HepG2 (cell line): ENCODE measurements around the gene NUP62. TPM values are rescaled to one million over a fixed set of nuclear protein-coding genes. Genes with fewer than 3 reads are reported as not detected.

Experiments used
- CREB3 ChIP-seq: sonication (generic); formaldehyde crosslinking; IDR thresholded peaks from 2 replicates; pipeline ENCODE4 v1.5.0; 2020; ENCODE audit warnings: missing genetic modification reagents
- DNMT1 ChIP-seq: sonication (generic); formaldehyde crosslinking; IDR thresholded peaks from 2 replicates; pipeline ENCODE4 v1.5.1; 2020; ENCODE audit warnings: mild to moderate bottlenecking, missing genetic modification reagents
- GLMP ChIP-seq: sonication (generic); formaldehyde crosslinking; IDR thresholded peaks from 2 replicates; pipeline ENCODE4 v1.9.0; 2021; ENCODE audit warnings: missing genetic modification reagents, mild to moderate bottlenecking, borderline replicate concordance
- IKZF4 ChIP-seq: sonication (generic); formaldehyde crosslinking; IDR thresholded peaks from 2 replicates; pipeline ENCODE4 v1.5.1; 2020; ENCODE audit warnings: borderline replicate concordance, mild to moderate bottlenecking, low read depth, missing genetic modification reagents; ENCODE audit errors: not compliant biosample characterization
- NCOA2 ChIP-seq: sonication (generic); formaldehyde crosslinking; IDR thresholded peaks from 2 replicates; pipeline ENCODE4 v1.8.0; 2022; ENCODE audit warnings: inconsistent platforms
- PHB2 ChIP-seq: fragments of 450-650 bp; IDR thresholded peaks from 2 replicates; pipeline ENCODE4 v1.6.1; 2018; ENCODE audit not compliant: partially characterized antibody
- SMC3 ChIP-seq: IDR thresholded peaks from 2 replicates; pipeline ENCODE4 v1.6.1; 2011; ENCODE audit warnings: low read length, improper control_type of control experiment
- SNAPC2 ChIP-seq: sonication (generic); formaldehyde crosslinking; IDR thresholded peaks from 2 replicates; pipeline ENCODE4 v1.8.1; 2022; ENCODE audit warnings: mild to moderate bottlenecking, missing genetic modification reagents
- YY1 ChIP-seq: IDR thresholded peaks from 2 replicates; pipeline ENCODE4 v1.6.1; 2011; ENCODE audit warnings: low read length, low read depth, moderate library complexity, mild to moderate bottlenecking; ENCODE audit not compliant: insufficient read depth, insufficient replicate concordance
- ZBTB49 ChIP-seq: sonication (generic); formaldehyde crosslinking; IDR thresholded peaks from 2 replicates; pipeline ENCODE4 v1.4.0; 2020; ENCODE audit warnings: missing genetic modification reagents, borderline replicate concordance
- ZFP91 ChIP-seq: sonication (generic); formaldehyde crosslinking; IDR thresholded peaks from 2 replicates; pipeline ENCODE4 v1.9.0; 2022; ENCODE audit warnings: missing genetic modification reagents, mild to moderate bottlenecking, borderline replicate concordance
- ZNF142 ChIP-seq: sonication (generic); formaldehyde crosslinking; IDR thresholded peaks from 2 replicates; pipeline ENCODE4 v1.4.0; 2020; ENCODE audit warnings: missing genetic modification reagents
- ZNF180 ChIP-seq: sonication (generic); formaldehyde crosslinking; IDR thresholded peaks from 2 replicates; pipeline ENCODE4 v1.4.0; 2020; ENCODE audit warnings: low read depth, missing genetic modification reagents, borderline replicate concordance
- ZNF383 ChIP-seq: sonication (generic); formaldehyde crosslinking; IDR thresholded peaks from 2 replicates; pipeline ENCODE4 v1.4.0; 2020; ENCODE audit warnings: missing genetic modification reagents, mild to moderate bottlenecking, borderline replicate concordance
- ZNF44 ChIP-seq: sonication (generic); formaldehyde crosslinking; IDR thresholded peaks from 2 replicates; pipeline ENCODE4 v1.5.1; 2020; ENCODE audit warnings: mild to moderate bottlenecking, missing genetic modification reagents
- ZNF674 ChIP-seq: sonication (generic); formaldehyde crosslinking; IDR thresholded peaks from 2 replicates; pipeline ENCODE4 v1.5.0; 2020; ENCODE audit warnings: low read depth, mild to moderate bottlenecking, missing genetic modification reagents
- ZSCAN21 ChIP-seq: sonication (generic); formaldehyde crosslinking; IDR thresholded peaks from 2 replicates; pipeline ENCODE4 v1.8.0; 2022; ENCODE audit warnings: mild to moderate bottlenecking, missing genetic modification reagents, moderate library complexity, borderline replicate concordance
- polyA plus RNA-seq, 8 experiments: library from polyadenylated mRNA; depleted of rRNA in 3 of 8; stranded (reverse) in 7 of 8; unstranded in 1 of 8; fragments of >200 nt; fragmentation: Illumina TruSeq in 4 of 8; extraction: Trizol in 4 of 8; gene quantifications; 2 replicates each; pipeline versions ENCODE4 v1.2.1 to v1.2.3, GENCODE V29; 2011 to 2016; ENCODE audit warnings: low read depth in 4 of 8, missing spikeins in 1 of 8, mixed read lengths in 1 of 8; ENCODE audit not compliant: insufficient read depth in 1 of 8
- total RNA-seq, 5 experiments: library from RNA; depleted of rRNA; stranded (reverse); fragments of >200 nt; fragmentation: Illumina TruSeq; extraction: Trizol; gene quantifications; 2 replicates each; pipeline ENCODE4 v1.2.3, GENCODE V29; 2016; ENCODE audit warnings: low read depth in 1 of 5

Gene NUP62
- total and polyA plus RNA-seq, 2 of the 13 experiments (the other 11 are each of a cell fraction or from before 2014, with no cell fraction given) = 16.5 to 41.5 TPM

- TF ChIP-seq ZFP91 (CRISPR knock-in tag) (no peak), NCOA2 (no peak), SNAPC2 (CRISPR knock-in tag) (no peak), ZNF383 (CRISPR knock-in tag) (no peak), ZSCAN21 (CRISPR knock-in tag) (no peak), YY1 (peak; percentile 24), IKZF4 (CRISPR knock-in tag) (no peak), ZNF674 (CRISPR knock-in tag) (no peak), SMC3 (no peak), DNMT1 (CRISPR knock-in tag) (no peak), CREB3 (CRISPR knock-in tag) (no peak), PHB2 (no peak), GLMP (CRISPR knock-in tag) (no peak), ZNF44 (CRISPR knock-in tag) (no peak), ZNF142 (CRISPR knock-in tag) (no peak), ZBTB49 (CRISPR knock-in tag) (no peak), ZNF180 (CRISPR knock-in tag) (no peak)
Measured at GRCh38 chr19:49912965-49913685, 16.2 kb downstream of the NUP62 start (continued).
